Breast epithelium (tissue), 4 donors: ENCODE measurements around the gene ARRDC5. TPM values are rescaled to one million over a fixed set of nuclear protein-coding genes. Genes with fewer than 3 reads are reported as not detected.

ENCODE experiments used
- DNase-seq, 2 donors: peaks; one replicate each; pipeline ENCODE4 v3.0.0-alpha.2; 2019; ENCODE audit warnings: low spot score in 2 of 2
- H3K27ac ChIP-seq, 2 donors: fragments of 200-600 bp; sonication (generic) in 1 of 2; one replicate each; pipeline ENCODE4 v1.5.1; 2016 to 2019; ENCODE audit warnings: mild to moderate bottlenecking in 1 of 2
- H3K27me3 ChIP-seq, 2 donors: fragments of 200-600 bp; sonication (generic) in 1 of 2; one replicate each; pipeline versions ENCODE4 v1.5.1 to v1.6.0; 2017 to 2019; ENCODE audit warnings: control low read depth in 1 of 2, mild to moderate bottlenecking in 1 of 2
- H3K36me3 ChIP-seq: fragments of 200-600 bp; one replicate; pipeline ENCODE4 v1.5.1; 2019
- H3K4me1 ChIP-seq, 2 donors: fragments of 200-600 bp; sonication (generic); one replicate each; pipeline ENCODE4 v1.5.1; 2016 to 2019; ENCODE audit warnings: control low read depth in 1 of 2
- H3K4me3 ChIP-seq, 3 donors: fragments of 200-600 bp; sonication (generic); 1 replicate in 2 of 3; 2 replicates in 1 of 3; pipeline ENCODE4 v1.5.1; 2016 to 2019; ENCODE audit warnings: mild to moderate bottlenecking in 3 of 3, moderate library complexity in 2 of 3
- H3K9me3 ChIP-seq, 2 donors: fragments of 200-600 bp; sonication (generic) in 1 of 2; one replicate each; pipeline ENCODE4 v1.5.1; 2016 to 2019; ENCODE audit warnings: control low read depth in 1 of 2
- POLR2A ChIP-seq: fragments of 450-650 bp; IDR thresholded peaks from one replicate; pipeline ENCODE4 v1.6.1; 2016; ENCODE audit warnings: antibody characterized with exemption, mild to moderate bottlenecking, moderate library complexity
- POLR2AphosphoS5 ChIP-seq, 3 donors: sonication (generic); formaldehyde crosslinking; IDR thresholded peaks; one replicate each; pipeline ENCODE4 v1.6.1; 2017; ENCODE audit warnings: antibody characterized with exemption in 3 of 3
- intact Hi-C: fragments of 100-400 bp; cut with DNase I; formaldehyde crosslinking; loops from one replicate; pipeline ENCODE4 v1.15.1; 2023; ENCODE audit warnings: low total_unique reads
- total RNA-seq, 3 donors: library from RNA; depleted of rRNA; stranded (reverse); fragments of >200 nt; gene quantifications; one replicate each; pipeline ENCODE4 v1.1.0, GENCODE V29; 2016
- TF ChIP-seq, protein P1 (sequence below), 3 donors: fragments of 450-650 bp; IDR thresholded peaks; one replicate each; pipeline ENCODE4 v1.5.1; 2016 to 2017; ENCODE audit warnings: antibody characterized with exemption in 3 of 3, mild to moderate bottlenecking in 3 of 3, moderate library complexity in 3 of 3

Gene ARRDC5
- total RNA-seq, 3 donors from 2014 or later, result 0.64 TPM; not detected in 2

DNA sequence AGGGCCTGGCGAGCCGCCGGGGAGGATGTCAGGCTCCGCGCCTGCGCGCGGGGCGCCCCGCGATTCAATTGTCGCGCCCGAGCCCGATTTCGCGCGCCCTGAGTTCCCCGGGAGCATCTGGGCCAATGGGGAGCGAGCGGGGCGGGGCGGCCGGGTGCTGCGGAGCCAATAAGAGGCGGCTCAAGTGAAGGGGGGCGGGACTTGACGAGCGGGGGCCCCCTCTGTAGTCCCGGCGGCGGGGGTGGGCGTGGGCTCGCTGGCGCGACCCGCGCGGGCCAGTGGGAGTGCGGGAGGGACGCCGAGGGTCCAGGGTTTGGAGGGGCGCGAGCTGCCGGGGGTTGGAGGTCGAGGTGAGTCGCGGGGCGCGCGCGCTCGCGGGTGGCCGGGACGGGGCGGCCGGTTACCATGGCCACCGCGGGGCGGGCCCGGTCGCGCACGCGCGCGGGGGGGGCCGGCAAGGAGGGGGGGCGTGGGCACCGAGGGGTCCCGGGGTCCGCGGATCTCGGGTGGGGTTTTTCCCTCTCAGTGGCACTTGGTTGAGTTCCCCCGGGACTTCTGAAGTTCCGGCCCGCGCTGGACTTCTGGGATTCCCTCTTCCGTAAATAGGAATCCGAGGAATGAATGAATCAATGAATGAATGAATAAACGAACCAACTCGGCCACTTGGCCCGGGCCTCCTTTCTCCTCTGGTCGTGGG lies 7.3 kb upstream of the ARRDC5 start:
- Histone ChIP-seq H3K27ac (peak overlapping the region in 1 of 2 donors; percentile 21), H3K27me3 (no peaks in the 10 kb centered on the region), H3K4me1 (peaks cover 15 to 20% of the 10 kb centered on the region in 2 donors), H3K4me3 (peak overlapping the region; percentile 58 to 72 (median 71)), H3K36me3 (no peaks in the 10 kb centered on the region), H3K9me3 (no peaks in the 10 kb centered on the region)
- TF ChIP-seq POLR2A (no peak), POLR2AphosphoS5 (IDR thresholded peaks at IDR 0.05) (peak in 1 of 3 donors; percentile 30)
- TF ChIP-seq, protein P1, sequence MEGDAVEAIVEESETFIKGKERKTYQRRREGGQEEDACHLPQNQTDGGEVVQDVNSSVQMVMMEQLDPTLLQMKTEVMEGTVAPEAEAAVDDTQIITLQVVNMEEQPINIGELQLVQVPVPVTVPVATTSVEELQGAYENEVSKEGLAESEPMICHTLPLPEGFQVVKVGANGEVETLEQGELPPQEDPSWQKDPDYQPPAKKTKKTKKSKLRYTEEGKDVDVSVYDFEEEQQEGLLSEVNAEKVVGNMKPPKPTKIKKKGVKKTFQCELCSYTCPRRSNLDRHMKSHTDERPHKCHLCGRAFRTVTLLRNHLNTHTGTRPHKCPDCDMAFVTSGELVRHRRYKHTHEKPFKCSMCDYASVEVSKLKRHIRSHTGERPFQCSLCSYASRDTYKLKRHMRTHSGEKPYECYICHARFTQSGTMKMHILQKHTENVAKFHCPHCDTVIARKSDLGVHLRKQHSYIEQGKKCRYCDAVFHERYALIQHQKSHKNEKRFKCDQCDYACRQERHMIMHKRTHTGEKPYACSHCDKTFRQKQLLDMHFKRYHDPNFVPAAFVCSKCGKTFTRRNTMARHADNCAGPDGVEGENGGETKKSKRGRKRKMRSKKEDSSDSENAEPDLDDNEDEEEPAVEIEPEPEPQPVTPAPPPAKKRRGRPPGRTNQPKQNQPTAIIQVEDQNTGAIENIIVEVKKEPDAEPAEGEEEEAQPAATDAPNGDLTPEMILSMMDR (IDR thresholded peaks at IDR 0.05), result no peak
- intact Hi-C loops, result no loop called here
- DNase-seq, result peak; percentile 90 to 91

DNA sequence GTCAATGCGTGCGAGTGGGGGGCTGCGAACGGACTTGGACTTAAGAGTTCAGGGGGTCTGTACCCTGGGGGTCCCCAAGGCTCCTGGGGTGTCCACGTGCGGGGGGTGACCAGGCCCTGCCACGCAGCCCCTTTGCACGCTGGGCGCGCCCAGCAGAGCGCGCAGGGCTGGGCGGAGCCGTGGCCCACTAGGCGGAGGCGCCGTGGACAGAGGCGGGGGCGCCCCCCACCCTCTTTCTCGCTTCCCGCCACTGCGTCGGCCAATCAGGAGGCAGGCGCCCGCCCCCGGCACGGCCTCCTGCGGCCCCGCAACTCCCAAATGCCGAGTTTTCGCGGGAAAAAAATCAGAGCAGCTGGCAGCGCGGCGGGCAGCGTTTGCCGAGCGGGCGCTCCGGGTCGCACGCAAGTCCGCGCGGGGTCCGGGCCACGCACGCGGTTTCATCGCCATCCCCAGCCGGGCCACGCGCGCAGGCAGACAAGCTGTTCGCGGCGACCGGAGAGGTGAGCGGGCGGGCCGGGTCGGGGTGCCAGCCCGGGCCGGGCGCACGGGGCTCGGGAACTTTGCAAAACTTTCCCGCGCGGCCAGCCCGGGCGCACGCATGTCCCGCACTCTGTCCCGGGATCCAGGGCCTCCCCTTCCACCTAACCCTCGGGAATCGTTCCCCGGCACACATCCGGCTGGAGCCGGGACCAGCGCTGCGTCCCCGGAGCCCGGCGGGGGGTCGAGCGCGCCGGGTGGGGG lies 6.6 kb upstream of the ARRDC5 start, which contains the start of gene UHRF1:
Gene UHRF1 (plus strand): TSS at position 346 of the 741 bp plus-strand sequence. CDS start 1,385 bp downstream, outside the sequence.
- Histone ChIP-seq H3K27me3 (no peaks in the 10 kb centered on the region), H3K27ac (peak within 1 kb of the TSS in 1 of 2 donors; percentile 21), H3K9me3 (no peaks in the 10 kb centered on the region), H3K4me3 (peak within 1 kb of the TSS; percentile 58 to 72 (median 71)), H3K36me3 (no peaks in the 10 kb centered on the region), H3K4me1 (peaks cover 15 to 20% of the 10 kb centered on the region in 2 donors)
- TF ChIP-seq, protein P1 (IDR thresholded peaks at IDR 0.05), result no peak
- TF ChIP-seq POLR2AphosphoS5 (IDR thresholded peaks at IDR 0.05), result no peak
- no peak for TF ChIP-seq POLR2A
- DNase-seq, result no peak
- intact Hi-C loops, result no loop called here

DNA sequence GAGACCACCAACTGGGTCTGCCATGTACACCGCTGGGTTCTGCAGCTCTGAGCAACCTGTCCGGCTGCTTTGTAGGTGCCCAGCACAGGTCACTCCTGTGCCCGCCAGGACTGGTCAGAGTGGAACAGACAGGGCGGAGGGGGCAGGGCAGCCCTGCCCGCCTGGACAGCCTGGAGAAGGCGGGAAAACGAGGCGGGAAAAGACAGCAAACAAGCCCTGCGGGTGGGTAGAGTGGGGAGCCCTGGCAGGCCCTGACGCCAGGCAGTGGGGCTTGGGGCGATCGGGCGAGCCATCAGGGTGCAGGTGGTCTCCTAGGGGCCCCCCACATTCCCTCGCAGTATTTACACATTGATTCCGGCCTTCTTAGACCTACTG lies 6.1 kb upstream of the ARRDC5 start:
- DNase-seq, result no peak
- H3K27ac ChIP-seq, result no peak overlapping the region
- peak overlapping the region in 1 of 3 donors; percentile 71 for H3K4me3 ChIP-seq
- H3K36me3 ChIP-seq, result no peaks in the 10 kb centered on the region
- intact Hi-C loops, result no loop called here
- H3K4me1 ChIP-seq, result peaks cover 15 to 20% of the 10 kb centered on the region in 2 donors
- TF ChIP-seq, protein P1 (IDR thresholded peaks at IDR 0.05), result no peak
- TF ChIP-seq POLR2A, result no peak
- no peak for TF ChIP-seq POLR2AphosphoS5 (IDR thresholded peaks at IDR 0.05)
- H3K27me3 ChIP-seq, result no peaks in the 10 kb centered on the region
- no peaks in the 10 kb centered on the region for H3K9me3 ChIP-seq

DNA sequence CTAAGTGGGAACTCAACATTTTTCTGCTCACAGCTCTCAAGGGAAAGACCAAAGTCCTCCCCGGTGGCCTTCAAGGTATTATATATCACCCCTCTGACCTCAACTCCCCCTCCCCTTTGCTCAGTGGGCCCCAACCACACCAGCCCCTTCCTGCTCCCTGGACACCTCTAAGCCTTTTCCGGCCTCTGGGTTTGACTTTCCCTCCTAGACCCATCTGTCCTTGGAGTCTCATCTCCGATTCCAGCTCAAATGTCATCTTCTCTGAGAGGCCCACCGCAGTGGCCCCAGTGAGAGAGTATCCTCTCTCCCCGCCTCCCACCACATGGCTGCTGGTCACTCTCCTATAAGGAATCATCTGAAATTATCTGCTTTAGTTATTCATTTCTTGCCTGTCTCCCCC lies 5.7 kb upstream of the ARRDC5 start:
- no peak for DNase-seq
- Histone ChIP-seq H3K4me1 (peaks cover 15 to 20% of the 10 kb centered on the region in 2 donors), H3K27ac (no peak overlapping the region), H3K27me3 (no peaks in the 10 kb centered on the region), H3K36me3 (no peaks in the 10 kb centered on the region), H3K4me3 (no peak overlapping the region), H3K9me3 (no peaks in the 10 kb centered on the region)
- intact Hi-C loops, result no loop called here
- TF ChIP-seq, protein P1 (IDR thresholded peaks at IDR 0.05), result no peak
- TF ChIP-seq POLR2A (no peak), POLR2AphosphoS5 (IDR thresholded peaks at IDR 0.05) (no peak)

DNA sequence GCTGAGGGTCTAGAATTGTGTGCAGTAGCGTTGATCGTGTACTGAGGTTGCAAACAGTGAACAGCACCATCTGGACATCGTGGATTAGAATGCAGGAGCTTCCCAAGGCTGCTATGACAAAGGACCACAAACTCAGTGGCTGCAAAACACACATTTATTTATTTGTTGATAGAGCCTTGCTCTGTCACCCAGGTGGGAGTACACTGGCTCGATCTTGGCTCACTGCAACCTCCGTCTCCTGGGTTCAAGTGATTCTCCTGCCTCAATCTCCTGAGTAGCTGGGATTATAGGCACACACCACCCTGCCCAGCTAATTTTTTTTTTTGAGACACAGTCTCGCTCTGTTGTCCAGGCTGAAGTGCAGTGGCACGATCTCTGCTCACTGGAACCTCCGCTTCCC lies 4.3 kb upstream of the ARRDC5 start:
- H3K27me3 ChIP-seq, result no peaks in the 10 kb centered on the region
- peaks cover 15 to 20% of the 10 kb centered on the region in 2 donors for H3K4me1 ChIP-seq
- DNase-seq, result no peak
- TF ChIP-seq POLR2AphosphoS5 (IDR thresholded peaks at IDR 0.05) (no peak), POLR2A (no peak)
- H3K36me3 ChIP-seq, result no peaks in the 10 kb centered on the region
- no peak overlapping the region for H3K4me3 ChIP-seq
- no peak overlapping the region for H3K27ac ChIP-seq
- intact Hi-C loops, result no loop called here
- no peaks in the 10 kb centered on the region for H3K9me3 ChIP-seq
